ENCODE measurements around the gene RHEB.

The RHEB gene

GRCh38 chr7:151504715-151505326 lies 14.9 kb downstream of the RHEB start:
- DNase-seq (ENCODE audit: low read depth in 2 of 2), result no peak

- DNase-seq (ENCODE audit: low read depth in 2 of 2), result peak; percentile 69 to 72
Observed at GRCh38 chr7:151503902-151504714, 15.6 kb downstream of the RHEB start.

DNA sequence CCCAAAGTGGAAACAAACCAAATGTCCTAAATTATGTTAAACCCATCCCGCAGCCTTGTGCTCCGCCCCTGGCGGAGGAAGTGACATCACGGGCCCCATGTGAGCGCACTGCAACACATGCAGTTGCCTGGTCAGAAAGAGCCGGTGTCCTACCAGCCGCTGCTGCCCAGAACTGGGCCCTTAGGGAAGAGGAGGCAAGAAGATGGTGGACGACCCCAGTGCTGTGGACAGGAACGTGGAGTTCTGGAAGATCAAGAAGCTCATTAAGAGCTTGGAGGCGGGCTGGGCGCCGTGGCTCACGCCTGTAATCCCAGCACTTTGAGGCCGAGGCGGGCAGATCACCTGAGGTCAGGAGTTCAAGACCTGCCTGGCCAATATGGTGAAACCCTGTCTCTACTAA lies 18.0 kb downstream of the RHEB start:
- no peak for DNase-seq (ENCODE audit: low read depth in 2 of 2)

GRCh38 chr7:151498495-151498894 lies 21.2 kb downstream of the RHEB start:
- DNase-seq (ENCODE audit: low read depth in 2 of 2), result no peak

DNA sequence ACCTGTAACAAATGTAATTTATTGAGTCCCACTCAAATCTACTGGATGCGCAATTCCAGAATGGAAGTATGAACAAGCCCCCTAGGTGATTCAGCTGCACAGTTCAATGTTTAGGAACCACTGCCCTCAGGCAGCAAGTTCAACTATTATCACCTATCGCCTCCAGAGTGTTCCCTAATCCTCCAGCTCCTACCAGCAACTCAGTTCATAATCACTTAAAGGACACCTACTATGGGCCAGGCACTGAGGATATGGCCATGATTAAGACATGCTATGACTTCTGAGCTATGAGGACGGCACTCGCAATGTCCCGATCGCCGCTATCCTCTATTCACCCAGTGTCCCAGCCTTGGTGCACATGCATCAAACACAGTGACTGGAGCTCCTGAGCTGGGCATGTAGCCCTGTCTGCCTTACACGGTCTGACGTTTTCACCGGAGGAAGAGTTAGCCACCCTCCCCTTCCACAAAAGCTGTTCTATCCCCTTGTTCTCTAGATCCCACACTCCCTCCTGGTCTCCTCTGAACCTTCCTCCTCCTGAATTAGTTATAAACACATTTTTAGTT lies 22.3 kb downstream of the RHEB start:
- DNase-seq (ENCODE audit: low read depth in 2 of 2), result no peak

DNA sequence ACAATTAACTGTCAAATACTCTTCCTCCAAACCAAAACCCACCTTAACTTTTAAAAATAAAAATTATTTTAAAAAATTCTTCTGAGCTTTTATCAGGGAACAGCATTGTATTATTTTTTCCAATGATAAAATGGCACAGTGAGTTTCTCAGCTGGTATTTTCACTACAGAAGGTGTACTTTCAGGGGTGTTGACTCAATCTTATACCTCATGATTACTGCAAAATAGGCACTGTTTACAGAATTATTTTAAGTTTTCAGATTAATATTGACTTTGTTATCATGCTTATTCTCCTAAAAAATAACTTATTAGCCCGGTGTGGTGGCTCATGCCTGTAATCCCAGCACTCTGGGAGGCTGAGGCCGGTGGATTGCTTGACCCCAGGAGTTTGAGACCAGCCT lies 24.3 kb downstream of the RHEB start:
- no peak for DNase-seq (ENCODE audit: low read depth in 2 of 2)

DNA sequence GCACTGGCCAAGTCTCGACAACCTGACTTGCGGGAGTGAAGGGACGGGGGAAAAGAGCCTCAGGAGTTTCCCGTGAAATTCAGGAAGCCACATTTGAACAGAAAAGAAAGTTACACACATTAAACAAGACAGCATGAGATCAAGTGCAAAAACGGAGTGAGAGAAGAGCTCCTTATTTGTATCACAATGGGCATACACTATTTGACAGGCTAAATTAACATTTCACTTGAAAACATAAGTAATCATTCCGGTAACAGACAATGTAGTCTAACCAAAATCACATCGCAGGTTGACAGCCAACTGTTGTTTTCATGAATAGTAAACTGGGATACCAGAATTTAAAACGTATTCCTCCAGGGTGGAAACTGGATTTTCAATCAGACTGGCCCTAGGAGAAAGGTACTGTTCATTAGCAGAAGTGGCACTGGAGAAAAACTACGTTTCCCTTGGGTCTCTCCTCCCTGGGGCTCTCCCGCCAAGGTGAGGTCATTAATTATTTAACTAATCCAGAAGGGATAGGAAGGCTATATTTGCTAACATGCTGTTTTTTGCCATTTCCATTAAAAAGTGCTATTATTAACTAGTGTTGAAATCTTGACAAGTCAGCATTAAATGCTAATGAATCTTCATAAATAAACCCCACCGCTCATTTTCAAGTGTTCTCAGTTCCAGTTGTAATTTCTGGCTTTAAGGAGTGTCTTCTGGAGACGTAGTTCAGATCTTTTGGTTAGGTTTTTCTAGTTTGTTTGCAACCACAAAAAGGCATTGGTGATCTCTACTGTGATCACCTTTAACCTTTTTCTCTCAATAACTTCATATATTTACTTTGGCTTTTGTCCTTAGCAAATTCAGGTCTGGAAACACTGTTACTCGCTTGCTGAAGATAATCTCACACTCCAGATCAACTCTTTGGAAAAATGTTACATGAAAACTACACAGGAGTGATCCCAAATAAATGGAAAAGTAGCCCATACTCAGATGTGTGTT lies 25.1 kb downstream of the RHEB start:
- DNase-seq (ENCODE audit: low read depth in 2 of 2), result no peak

- no peak for DNase-seq (ENCODE audit: low read depth in 2 of 2)
Observed at GRCh38 chr7:151493083-151493482, 26.6 kb downstream of the RHEB start.

GRCh38 chr7:151491859-151492258 lies 27.8 kb downstream of the RHEB start:
- DNase-seq (ENCODE audit: low read depth in 2 of 2), result peak; percentile 81 to 83

- DNase-seq (ENCODE audit: low read depth in 2 of 2), result no peak
Observed at GRCh38 chr7:151490456-151491105, 29.1 kb downstream of the RHEB start.

DNA sequence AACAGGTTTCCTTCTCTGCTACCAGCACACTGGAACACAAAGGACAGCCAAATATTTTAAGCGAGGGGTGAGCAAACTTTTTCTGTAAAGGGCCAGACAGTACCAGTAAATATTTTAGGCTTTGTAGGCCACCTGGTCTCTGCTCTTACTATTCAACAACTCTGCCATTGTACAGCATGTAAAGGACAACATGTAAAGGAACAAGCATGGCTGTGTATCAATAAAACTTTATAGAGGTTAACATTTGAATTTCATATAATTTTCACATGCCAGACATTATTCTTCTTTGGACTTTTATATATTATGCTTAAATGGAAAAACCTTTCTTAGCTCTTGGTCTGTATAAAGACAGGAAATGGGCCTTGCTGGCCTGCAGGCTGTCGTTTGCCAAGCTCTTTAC lies 30.2 kb downstream of the RHEB start:
- DNase-seq (ENCODE audit: low read depth in 2 of 2), result no peak

DNA sequence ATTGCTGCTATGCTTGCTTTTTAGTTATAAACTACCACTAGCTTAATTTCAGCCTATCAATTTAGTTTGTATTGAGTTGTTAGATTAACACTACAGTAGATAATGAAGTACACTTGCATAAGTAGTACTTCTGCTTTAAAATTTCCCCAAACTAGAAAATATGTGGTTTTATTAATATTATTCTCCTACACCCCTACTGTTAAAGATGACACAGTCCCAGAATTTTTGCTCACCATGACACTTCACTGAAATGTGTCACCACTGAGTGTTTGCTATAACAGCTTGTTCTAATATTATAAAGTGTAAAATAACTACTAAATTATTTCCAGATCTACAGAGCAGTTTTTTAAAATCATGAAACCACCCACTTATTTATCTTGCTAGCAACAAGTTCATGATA lies 31.6 kb downstream of the RHEB start:
- no peak for DNase-seq (ENCODE audit: low read depth in 2 of 2)

DNA sequence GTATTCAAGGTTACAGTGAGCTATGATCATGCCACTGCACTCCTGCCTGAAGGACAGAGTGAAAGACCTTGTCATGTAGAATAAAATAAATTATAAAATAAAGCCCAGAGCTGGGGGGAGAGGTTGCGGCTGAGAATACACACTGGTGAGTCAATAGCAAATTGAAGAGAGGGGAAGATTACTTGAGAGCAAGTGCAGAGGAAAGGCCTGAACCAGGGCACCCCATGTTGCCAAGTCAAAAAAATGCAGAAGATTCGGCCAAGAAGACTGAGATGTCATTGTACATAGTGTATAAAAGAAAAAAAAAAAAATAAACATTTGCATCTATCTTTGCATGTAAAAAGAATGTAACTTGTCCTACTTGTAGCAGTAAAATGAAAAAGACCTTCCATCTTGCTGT lies 32.5 kb downstream of the RHEB start:
- DNase-seq (ENCODE audit: low read depth in 2 of 2), result no peak

- no peak for DNase-seq (ENCODE audit: low read depth in 2 of 2)
Observed at GRCh38 chr7:151486074-151486473, 33.6 kb downstream of the RHEB start.

GRCh38 chr7:151484971-151485707 lies 34.6 kb downstream of the RHEB start:
- DNase-seq (ENCODE audit: low read depth in 2 of 2), result peak; percentile 29 to 31

DNA sequence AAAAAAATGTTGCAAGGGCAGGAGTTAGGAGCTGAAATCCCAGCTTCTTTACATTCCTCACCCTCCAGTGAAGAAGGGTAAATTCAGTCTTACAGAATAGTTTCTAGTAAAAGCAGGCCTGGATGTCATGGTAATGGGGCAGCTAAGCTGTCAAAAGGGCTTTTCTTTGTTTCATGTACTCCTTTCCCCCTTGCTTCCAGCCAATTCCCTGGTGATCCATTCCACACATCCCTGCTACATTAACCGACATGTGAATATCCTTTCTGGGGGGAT lies 36.0 kb downstream of the RHEB start:
- no peak for DNase-seq (ENCODE audit: low read depth in 2 of 2)

DNA sequence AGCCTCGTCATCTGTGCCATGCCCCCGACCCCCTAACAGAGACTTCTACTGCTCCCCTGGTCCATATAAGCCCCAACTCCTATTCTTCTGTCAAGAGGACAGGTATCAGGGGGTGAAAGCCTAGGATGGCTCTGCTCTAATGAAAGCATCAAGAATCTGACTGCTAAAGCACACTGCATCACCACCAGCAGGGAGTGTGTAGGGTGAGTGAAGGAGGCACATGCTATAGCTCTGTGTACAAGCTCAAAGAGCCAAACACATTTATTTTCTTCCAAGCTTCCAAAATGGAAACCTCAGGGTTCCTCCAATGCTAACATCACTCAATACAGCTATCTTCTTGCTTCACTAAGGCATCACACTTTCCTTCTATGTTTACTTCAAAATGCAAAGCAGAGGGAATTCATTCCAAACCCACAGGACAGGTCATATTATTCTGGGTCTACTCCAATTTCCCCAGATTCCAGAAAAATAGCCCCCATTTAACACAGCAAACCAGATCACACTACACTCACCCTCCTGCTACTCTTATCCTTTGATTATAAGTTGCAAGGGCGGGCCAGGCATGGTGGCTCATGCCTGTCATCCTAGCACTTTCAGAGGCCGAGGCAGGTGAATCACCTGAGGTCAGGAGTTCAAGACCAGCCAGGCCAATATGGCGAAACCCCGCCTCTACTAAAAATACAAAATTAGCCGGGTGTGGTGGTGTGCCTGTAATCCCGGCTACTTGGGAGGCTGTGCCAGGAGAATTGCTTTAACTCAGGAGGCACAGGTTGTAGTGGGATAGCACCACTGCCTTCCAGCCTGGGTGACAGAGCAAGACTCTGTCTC lies 36.6 kb downstream of the RHEB start:
- no peak for DNase-seq (ENCODE audit: low read depth in 2 of 2)

DNA sequence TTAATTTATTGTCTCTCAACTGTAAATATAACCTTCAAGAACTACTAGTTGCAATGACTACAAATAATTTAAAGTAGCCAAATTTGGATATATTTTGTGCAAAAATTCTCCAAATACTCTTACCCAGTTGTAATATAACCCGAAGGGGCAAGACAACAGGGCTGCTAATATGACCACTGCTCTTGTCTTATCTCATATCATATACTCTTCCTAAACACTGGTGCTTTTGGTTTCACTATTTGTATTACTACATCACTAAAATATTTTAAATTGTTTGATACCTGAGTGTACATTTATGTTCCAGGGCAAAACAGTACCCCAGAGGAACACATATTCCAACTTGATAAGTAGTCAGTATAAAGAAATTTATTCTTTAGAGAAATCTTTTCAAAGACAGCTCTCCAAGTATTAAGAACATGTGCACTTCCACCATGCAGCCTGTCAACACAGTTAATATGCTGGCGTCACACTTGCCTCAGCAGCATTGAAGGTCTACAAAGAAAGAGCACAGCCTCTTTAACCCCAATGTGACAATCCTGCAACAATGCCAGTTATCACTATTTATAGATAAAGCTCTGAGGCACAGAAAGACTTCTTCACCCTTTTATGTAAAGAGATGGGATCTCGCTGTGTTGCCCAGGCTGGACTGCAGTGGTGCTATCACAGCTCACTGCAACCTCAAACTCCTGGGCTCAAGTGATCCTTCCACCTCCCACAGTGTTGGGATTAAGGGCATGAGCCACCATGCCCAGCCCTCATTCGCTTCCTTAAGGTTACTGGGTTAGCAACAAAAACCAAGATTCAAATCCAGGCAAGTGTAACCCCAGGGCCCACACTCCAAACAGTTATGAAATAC lies 37.8 kb downstream of the RHEB start:
- DNase-seq (ENCODE audit: low read depth in 2 of 2), result no peak

- DNase-seq (ENCODE audit: low read depth in 2 of 2), result no peak
Observed at GRCh38 chr7:151477867-151478266, 41.8 kb downstream of the RHEB start.

All from fibroblast of skin of left quadriceps (primary cell).